Left ventricle myocardium inferior (tissue), 1 donor: ENCODE results near the gene NUSAP1. TPM values are rescaled to one million over a fixed set of nuclear protein-coding genes. Genes with fewer than 3 reads are reported as not detected.

ENCODE experiments used
- DNase-seq: peaks from one replicate; pipeline ENCODE4 v3.0.0-alpha.2; 2020
- H3K27ac ChIP-seq: fragments of 200-600 bp; replicated peaks from 2 replicates; pipeline ENCODE4 v1.8.0; 2021
- H3K27me3 ChIP-seq: fragments of 200-600 bp; 2 replicates; pipeline ENCODE4 v1.8.0; 2021; ENCODE audit warnings: low read depth
- H3K36me3 ChIP-seq: fragments of 200-600 bp; 2 replicates; pipeline ENCODE4 v1.8.0; 2021
- H3K4me1 ChIP-seq: fragments of 200-600 bp; 2 replicates; pipeline ENCODE4 v1.8.0; 2021
- H3K4me3 ChIP-seq: fragments of 200-600 bp; 2 replicates; pipeline ENCODE4 v1.8.0; 2021; ENCODE audit warnings: mild to moderate bottlenecking, moderate library complexity
- H3K9me3 ChIP-seq: fragments of 200-600 bp; replicated peaks from 2 replicates; pipeline ENCODE4 v1.8.0; 2021
- intact Hi-C: fragments of 100-400 bp; cut with micrococcal nuclease; formaldehyde crosslinking; loops from one replicate; pipeline ENCODE4 v1.11.0; 2022
- total RNA-seq: library from RNA; stranded (reverse); fragmentation: NEBNext Ultra II Directional; extraction: Animal tissue kit (Norgen Biotek cat#: 25700); gene quantifications from one replicate; pipeline ENCODE4 v1.2.1, GENCODE V29; 2021
- TF ChIP-seq, protein P1 (sequence below): fragments of 200-600 bp; IDR thresholded peaks from 2 replicates; pipeline ENCODE4 v1.8.0; 2021; ENCODE audit warnings: antibody characterized with exemption, mild to moderate bottlenecking, borderline replicate concordance
- donor health status: DM: no; HTN: yes; CAD: no; lungs with severe emphysema.

The NUSAP1 gene
- total RNA-seq, 1 donor from 2014 or later, result 2.6 TPM

DNA sequence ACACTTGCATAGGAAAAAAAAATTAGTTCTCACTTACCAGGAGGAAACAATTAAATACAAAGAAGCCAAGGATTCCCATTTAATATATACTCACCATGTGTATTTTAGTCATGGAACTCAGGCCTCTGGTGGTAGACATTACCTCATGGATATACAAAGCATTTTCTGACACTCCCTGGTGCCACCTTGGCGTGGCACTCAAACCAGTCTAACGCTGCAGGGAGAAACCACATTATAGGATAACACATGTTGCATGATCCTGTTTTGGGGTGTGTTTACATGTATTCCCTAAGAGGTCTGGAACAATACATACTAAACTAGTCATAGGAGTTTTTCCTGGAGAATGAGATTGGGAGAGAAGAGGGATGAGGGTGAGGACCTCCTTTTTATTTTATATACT lies 78.3 kb downstream of the NUSAP1 start:
- Histone ChIP-seq H3K4me1 (peaks cover 9% of the 10 kb centered on the region), H3K4me3 (no peak overlapping the region), H3K9me3 (no peaks in the 10 kb centered on the region), H3K27me3 (no peaks in the 10 kb centered on the region), H3K36me3 (no peaks in the 10 kb centered on the region), H3K27ac (no peak overlapping the region)
- no peak for DNase-seq
- intact Hi-C loops, result no loop called here
- TF ChIP-seq, protein P1, sequence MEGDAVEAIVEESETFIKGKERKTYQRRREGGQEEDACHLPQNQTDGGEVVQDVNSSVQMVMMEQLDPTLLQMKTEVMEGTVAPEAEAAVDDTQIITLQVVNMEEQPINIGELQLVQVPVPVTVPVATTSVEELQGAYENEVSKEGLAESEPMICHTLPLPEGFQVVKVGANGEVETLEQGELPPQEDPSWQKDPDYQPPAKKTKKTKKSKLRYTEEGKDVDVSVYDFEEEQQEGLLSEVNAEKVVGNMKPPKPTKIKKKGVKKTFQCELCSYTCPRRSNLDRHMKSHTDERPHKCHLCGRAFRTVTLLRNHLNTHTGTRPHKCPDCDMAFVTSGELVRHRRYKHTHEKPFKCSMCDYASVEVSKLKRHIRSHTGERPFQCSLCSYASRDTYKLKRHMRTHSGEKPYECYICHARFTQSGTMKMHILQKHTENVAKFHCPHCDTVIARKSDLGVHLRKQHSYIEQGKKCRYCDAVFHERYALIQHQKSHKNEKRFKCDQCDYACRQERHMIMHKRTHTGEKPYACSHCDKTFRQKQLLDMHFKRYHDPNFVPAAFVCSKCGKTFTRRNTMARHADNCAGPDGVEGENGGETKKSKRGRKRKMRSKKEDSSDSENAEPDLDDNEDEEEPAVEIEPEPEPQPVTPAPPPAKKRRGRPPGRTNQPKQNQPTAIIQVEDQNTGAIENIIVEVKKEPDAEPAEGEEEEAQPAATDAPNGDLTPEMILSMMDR, result no peak

DNA sequence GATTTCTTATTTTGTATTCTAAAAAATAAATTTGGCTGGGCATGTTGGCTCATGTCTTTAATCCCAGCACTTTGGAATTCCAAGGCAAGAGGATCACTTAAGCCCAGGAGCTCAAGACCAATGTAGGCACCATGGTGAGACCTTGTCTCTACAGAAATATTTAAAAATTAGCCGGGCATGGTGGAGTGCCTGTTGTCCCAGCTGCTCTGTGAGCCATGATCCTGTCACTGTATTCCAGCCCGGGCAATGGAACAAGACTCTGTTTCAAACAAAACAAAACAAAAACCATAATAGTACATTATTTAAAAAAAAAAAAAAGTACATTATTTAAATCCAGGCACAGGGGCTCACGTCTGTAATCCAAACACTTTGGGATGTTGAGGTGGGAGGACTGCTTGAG lies 78.8 kb downstream of the NUSAP1 start:
- Histone ChIP-seq H3K9me3 (no peaks in the 10 kb centered on the region), H3K4me3 (no peak overlapping the region), H3K27me3 (no peaks in the 10 kb centered on the region), H3K4me1 (peaks cover 13% of the 10 kb centered on the region), H3K27ac (no peak overlapping the region), H3K36me3 (no peaks in the 10 kb centered on the region)
- no peak for DNase-seq
- TF ChIP-seq, protein P1, result no peak
- intact Hi-C loops, result no loop called here

DNA sequence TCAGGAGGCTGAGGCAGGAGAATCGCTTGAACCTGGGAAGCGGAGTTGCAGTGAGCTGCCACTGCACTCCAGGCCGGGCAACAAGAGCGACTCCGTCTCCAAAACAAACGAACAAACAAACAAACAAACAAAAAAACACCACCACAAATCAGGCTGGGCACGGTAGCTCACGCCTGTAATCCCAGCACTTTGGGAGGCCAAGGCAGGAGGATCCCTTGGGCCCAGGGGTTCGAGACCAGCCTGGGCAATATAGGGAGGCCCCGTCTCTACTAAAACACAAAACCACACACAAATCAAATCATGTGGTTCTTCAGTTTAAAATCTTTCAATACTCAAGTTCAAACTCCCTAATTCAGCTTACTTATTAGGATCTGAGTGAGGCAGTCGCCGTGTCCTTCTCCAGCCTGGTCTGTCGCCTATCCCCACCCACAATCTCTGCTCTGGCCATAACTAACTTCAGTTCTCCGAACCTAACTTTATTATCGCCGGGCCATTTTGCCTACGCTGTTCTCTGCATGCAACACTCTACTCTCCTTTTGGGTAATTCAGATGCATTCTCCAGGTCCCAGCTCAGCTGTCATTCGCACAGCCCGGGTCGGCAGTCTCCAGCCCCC lies 83.6 kb downstream of the NUSAP1 start:
- no peaks in the 10 kb centered on the region for H3K36me3 ChIP-seq
- no peaks in the 10 kb centered on the region for H3K9me3 ChIP-seq
- intact Hi-C loops, result no loop called here
- no peak for DNase-seq
- H3K27ac ChIP-seq, result peak overlapping the region; percentile 90
- no peaks in the 10 kb centered on the region for H3K27me3 ChIP-seq
- peaks cover 39% of the 10 kb centered on the region for H3K4me1 ChIP-seq
- TF ChIP-seq, protein P1, result no peak
- H3K4me3 ChIP-seq, result peak overlapping the region; percentile 99

GRCh38 chr15:41416742-41417417 lies 84.2 kb downstream of the NUSAP1 start, which contains the start of gene RTF1:
Gene RTF1 (plus strand): TSS chr15:41417095. CDS start chr15:41417116, 21 bp downstream.
- TF ChIP-seq, protein P1, result no peak
- peak; percentile 97 for DNase-seq
- Histone ChIP-seq H3K27ac (peak within 1 kb of the TSS; percentile 90), H3K36me3 (no peaks in the 10 kb centered on the region), H3K27me3 (no peaks in the 10 kb centered on the region), H3K4me3 (peak within 1 kb of the TSS; percentile 99), H3K4me1 (peaks cover 39% of the 10 kb centered on the region), H3K9me3 (no peaks in the 10 kb centered on the region)
- intact Hi-C loops, result no loop called here

DNA sequence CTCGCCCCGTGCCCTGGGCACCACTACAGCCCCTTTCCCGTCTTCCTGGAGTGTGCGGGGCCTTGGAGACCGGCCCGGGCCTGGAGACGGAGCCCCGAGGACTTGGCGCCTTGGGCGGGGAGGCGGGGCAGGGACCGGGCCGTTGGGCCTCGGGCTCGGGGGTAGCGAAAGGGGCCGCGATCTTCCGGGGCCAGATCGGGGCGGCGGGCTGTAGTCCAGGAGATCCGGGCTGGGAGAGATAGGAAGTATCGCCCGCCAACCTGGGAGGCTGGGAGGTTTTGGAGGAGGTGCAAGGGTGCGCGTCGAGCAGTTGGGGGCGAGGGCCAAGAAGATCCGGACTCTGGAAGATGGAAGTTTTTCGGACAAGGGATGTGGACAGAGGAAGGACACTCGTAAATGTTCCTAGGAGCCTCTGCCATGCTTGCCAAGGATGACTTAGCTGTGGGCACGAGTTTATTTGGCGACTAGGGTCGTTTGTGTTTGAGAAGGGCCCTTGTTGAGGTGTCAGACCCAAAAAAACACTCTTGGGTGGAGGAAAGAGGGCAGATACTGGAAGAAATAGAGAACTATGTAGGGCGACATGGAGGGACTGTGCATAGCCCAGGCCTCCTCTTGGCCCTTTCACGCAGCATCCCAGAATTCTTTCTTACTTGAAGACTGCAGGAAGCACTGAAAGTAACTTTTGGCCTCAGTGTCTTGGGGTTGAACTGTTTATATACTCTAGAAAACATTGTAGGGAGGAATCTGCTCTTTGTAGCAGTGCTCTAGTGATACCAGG lies 84.9 kb downstream of the NUSAP1 start:
- DNase-seq, result peak; percentile 32

More for the DNA sequence above, 84.9 kb downstream of the NUSAP1 start:
- Histone ChIP-seq H3K4me3 (peak overlapping the region; percentile 99), H3K27me3 (no peaks in the 10 kb centered on the region), H3K4me1 (peaks cover 39% of the 10 kb centered on the region), H3K36me3 (no peaks in the 10 kb centered on the region), H3K9me3 (no peaks in the 10 kb centered on the region), H3K27ac (peak overlapping the region; percentile 90)
- intact Hi-C loops, result no loop called here
- TF ChIP-seq, protein P1, result no peak
